Choroid plexus epithelial cell (primary cell): Measurements from ENCODE around the gene CDH13.
A peak's percentile ranks its signal among the peaks of the same experiment; 100 is the strongest.

ENCODE experiments used
- DNase-seq: peaks from one replicate; pipeline ENCODE4 v3.0.0-alpha.2; 2010; ENCODE audit warnings: low read depth
- H3K4me3 ChIP-seq: 2 replicates; pipeline ENCODE4 v1.5.1; 2011; ENCODE audit warnings: low read depth, mild to moderate bottlenecking, control low read depth, low read length, moderate library complexity
- TF ChIP-seq, protein P1 (sequence below): conservative IDR thresholded peaks from 2 replicates; pipeline ENCODE4 v1.5.1; 2011; ENCODE audit warnings: low read depth, mild to moderate bottlenecking, control low read depth, inconsistent platforms, low read length, moderate library complexity

The CDH13 gene

DNA sequence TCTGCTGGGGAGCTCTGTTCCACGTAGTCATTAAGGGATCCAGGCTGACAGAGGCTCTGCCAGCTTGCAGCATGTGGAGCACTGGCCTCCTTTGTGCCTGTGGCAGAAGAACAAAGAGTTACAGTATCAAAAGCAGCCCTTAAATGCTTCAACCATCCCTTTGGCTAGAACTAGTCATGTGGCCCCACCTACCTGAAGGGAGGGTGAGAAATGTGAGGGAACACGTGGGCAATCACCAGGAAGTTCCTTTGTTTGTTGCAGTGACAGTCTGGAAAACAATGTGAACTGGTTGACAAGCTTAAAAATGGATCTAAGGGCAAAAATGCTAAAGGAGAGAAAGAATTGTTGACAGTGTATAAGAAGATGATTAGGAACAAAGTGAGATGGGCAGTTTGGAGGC lies 890.6 kb downstream of the CDH13 start:
- no peak overlapping the region for H3K4me3 ChIP-seq
- no peak for DNase-seq
- TF ChIP-seq, protein P1, sequence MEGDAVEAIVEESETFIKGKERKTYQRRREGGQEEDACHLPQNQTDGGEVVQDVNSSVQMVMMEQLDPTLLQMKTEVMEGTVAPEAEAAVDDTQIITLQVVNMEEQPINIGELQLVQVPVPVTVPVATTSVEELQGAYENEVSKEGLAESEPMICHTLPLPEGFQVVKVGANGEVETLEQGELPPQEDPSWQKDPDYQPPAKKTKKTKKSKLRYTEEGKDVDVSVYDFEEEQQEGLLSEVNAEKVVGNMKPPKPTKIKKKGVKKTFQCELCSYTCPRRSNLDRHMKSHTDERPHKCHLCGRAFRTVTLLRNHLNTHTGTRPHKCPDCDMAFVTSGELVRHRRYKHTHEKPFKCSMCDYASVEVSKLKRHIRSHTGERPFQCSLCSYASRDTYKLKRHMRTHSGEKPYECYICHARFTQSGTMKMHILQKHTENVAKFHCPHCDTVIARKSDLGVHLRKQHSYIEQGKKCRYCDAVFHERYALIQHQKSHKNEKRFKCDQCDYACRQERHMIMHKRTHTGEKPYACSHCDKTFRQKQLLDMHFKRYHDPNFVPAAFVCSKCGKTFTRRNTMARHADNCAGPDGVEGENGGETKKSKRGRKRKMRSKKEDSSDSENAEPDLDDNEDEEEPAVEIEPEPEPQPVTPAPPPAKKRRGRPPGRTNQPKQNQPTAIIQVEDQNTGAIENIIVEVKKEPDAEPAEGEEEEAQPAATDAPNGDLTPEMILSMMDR = no peak

- no peak for DNase-seq
- TF ChIP-seq, protein P1 = no peak
- H3K4me3 ChIP-seq = no peak overlapping the region
Observed at GRCh38 chr16:83520596-83520995, 893.8 kb downstream of the CDH13 start.

- TF ChIP-seq, protein P1 = no peak
- no peak for DNase-seq
Observed at GRCh38 chr16:83530293-83530692, 903.5 kb downstream of the CDH13 start.

GRCh38 chr16:83532634-83533033 lies 905.9 kb downstream of the CDH13 start:
- DNase-seq = no peak
- H3K4me3 ChIP-seq = no peak overlapping the region
- TF ChIP-seq, protein P1 = no peak

More at GRCh38 chr16:83530293-83530692, 903.5 kb downstream of the CDH13 start:
- no peak overlapping the region for H3K4me3 ChIP-seq

DNA sequence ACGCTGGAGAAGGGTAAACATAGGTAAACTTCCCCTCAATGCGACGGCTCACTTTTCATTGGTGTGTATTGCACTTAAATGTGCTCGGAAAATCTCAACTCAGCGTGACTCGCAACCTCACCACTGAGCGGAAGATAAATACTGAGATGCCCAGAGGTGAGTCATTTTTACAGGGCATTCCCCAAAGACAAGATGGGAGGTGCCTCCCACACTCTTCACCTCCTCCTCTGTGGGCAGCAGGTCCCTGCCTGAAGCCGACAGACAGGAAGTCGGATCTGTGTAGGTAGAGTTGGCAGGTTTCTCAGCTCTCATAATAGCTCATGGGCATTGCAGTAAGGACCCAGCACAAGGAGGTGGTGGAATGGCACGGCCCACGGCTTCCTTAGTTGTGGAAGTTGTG lies 906.4 kb downstream of the CDH13 start:
- TF ChIP-seq, protein P1 = no peak
- DNase-seq = peak; percentile 17
- no peak overlapping the region for H3K4me3 ChIP-seq

- H3K4me3 ChIP-seq = no peak overlapping the region
- TF ChIP-seq, protein P1 = no peak
- no peak for DNase-seq
Observed at GRCh38 chr16:83538707-83539106, 911.9 kb downstream of the CDH13 start.

DNA sequence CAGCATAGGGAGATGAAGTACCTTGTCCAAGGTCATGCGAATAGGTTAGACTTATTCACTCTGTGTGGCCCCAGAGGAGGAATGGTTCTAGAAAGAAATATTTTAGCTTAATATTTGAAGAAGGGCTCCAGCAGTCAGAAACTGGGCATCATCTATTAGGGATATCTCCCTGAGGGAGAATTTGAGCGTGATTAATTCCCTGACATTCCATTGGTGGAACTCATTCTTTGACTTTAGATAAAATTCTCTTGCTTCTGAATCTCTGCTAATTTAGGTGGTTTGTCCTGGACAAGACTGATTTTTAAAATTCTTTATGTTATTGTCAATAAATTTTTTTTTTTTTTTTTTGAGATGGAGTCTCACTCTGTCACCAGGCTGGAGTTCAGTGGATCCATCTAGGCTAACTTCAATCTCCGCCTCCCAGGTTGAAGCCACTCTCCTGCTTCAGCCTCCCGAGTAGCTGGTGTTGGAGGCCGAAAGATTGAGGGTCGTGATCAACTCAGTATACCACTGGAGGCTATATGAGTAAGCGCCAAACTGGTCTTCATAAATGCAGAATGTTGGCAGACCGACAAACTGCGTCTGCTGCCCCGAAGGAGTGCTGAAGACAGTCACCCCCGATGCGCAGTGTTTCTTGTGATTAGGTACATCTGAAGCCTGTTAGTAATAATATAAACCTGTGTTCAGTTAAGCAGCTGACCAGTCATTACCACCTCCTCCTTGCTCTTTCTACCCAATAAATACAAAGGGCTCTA lies 913.1 kb downstream of the CDH13 start:
- TF ChIP-seq, protein P1 = no peak
- no peak overlapping the region for H3K4me3 ChIP-seq
- no peak for DNase-seq
